Central memory CD4-positive, alpha-beta T cell (primary cell): Measurements from ENCODE around the gene CCDC148.
A peak's percentile ranks its signal among the peaks of the same experiment; 100 is the strongest.

Experiments used
- DNase-seq: peaks from one replicate; pipeline ENCODE4 v3.0.0; 2022
- total RNA-seq, 3 experiments: gene quantifications; one replicate each; lab custom pipeline; 2026; lab: John Stamatoyannopoulos, UW

CCDC148 gene
- total RNA-seq, result 0 to 0.11 (median 0) reads per million in 3 experiments

DNA sequence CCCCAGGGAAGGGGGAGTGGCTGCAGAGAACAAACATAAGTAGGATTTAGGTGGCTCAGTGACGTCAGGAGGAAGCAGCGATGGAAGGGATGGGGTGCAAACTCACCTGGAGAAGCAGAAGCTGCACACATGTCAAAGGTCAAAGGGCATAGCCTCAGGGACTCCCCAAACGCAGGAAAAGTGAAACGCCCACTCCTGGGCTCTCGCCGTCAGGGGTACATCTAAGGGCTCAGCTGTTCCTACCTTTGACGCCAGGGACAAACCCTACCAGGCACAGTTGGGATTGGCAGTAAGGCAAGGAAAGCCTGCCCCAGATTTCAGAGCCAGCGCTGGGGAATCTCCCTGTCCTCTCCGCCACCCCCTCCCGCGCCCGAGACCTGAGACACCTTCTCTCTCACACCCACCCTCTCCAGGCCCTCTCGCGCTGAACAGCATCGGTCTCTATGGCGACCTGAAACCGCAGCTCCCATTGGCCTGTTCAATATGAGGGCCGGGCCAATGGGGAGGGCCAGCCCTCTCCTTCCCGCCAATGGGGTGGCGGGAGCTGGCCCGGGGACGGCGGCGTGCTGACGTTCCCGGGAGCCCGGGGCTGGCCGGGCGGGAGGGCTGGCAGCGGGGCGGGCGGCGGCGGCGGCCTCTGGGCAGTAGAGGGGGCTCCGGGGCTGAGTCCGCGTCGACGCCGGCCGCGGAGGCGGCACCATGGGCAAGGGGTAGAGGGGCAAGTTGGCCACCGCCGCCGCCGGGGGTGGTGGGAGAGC lies at the start of gene CCDC148, which contains the start of gene PKP4:
CCDC148 (minus strand) TSS at position 445 of the 758 bp plus-strand sequence; CDS start at position 131, 314 bp downstream.
PKP4 (plus strand) TSS at position 644 of the 758 bp plus-strand sequence. CDS start 76,233 bp downstream, outside the sequence.
- DNase-seq, result peak; percentile 92

GRCh38 chr2:158505448-158505934 lies 48.9 kb upstream of the CCDC148 start:
- DNase-seq, result no peak

- no peak for DNase-seq
These were observed 47.5 kb upstream of the CCDC148 start for GRCh38 chr2:158504088-158504487.

DNA sequence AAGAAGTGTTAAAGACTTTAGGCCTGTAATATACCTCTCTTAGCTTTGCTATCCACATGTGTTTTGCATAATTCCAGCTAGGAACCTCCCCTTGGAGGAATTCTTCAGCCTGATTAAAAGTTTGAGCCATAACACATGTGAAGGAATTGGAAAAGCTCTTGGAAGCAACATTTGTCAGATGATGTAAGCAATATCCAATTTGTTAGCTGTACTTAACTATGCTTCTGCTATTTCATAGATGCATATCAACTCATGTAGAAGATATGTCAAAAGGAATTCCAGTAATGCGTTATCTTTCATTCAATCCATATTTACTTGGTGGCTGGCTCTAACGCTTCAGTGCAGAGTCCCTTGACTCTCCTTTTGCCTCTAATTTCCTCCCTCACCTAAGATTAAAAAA lies 46.4 kb upstream of the CCDC148 start:
- no peak for DNase-seq

DNA sequence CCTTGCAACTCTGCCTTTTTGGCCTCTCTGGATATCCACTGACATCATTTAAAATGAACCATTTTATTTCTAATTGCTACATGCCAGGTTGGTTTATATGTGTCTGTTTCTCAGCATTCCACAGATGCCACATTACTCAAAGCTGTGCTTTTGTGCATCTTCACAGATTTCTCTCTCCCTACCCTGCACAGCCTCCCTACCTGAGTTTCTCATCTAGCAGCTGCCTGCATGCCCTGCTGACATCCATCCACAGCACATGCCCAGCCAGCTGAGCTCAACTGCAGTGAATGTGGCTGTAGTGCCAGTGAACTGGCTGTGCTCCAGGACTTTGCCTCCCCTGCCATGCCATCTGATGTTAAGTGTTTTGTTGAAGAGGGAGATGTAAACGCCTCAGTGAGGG lies 44.7 kb upstream of the CCDC148 start:
- no peak for DNase-seq

DNA sequence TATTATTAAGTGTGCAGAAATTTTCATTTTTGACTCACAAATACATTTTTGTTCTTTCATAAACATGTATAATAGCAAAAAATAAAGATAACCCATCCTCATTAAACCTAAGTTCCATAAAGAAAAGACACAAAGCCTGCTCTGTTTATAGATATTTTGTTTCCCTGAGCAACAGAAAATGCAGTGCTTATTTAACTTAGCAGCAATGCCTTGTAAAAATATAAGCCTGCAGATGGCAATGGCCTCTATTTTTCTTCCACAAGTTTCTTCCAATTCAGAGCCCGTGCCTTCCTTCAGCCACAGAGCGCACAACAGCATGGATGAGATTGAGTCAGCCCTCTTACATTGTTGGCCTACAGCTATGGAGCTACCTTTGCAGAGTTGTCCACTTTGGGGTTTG lies 43.8 kb upstream of the CCDC148 start:
- no peak for DNase-seq

- no peak for DNase-seq
These were observed 42.8 kb upstream of the CCDC148 start for GRCh38 chr2:158499383-158499782.

DNA sequence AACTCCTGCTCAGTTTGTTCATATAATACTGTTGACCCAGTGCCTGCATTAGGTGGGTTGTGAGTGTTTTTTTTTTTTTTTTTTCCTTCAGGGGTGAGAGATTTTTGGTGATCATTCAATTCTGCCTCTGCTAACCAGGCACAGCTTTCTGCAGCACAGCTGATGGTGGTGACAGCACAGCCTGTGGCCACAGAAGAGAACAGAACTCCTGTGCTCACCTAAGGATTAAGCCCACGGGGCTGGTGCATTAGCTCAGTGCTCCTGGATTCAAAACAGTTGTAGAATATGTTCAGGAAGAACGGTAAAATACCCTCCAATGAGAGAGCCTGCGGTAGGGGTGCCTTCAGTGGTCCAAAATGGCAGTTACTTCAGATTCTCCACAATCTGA lies 42.2 kb upstream of the CCDC148 start:
- DNase-seq, result no peak

- no peak for DNase-seq
These were observed 41.6 kb upstream of the CCDC148 start for GRCh38 chr2:158498043-158498748.

DNA sequence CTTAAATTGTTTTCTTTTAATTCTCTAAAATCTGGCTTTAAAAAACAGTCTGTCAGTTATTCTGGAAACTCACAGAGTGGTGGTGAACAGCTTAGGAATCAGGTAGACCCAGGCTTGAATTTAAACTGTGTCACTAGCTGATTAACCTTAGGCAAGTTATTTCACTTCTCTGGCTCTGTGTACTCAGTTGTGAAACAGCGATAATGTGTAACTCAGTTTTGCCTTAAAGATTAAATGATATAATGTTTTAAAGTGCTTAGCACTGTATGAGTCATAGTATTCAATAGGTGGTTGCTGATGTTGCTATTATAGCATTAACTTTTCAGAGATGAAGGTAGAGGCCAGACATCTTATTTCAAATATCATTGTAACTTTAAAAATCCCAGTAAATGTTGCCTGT lies 40.9 kb upstream of the CCDC148 start:
- no peak for DNase-seq

DNA sequence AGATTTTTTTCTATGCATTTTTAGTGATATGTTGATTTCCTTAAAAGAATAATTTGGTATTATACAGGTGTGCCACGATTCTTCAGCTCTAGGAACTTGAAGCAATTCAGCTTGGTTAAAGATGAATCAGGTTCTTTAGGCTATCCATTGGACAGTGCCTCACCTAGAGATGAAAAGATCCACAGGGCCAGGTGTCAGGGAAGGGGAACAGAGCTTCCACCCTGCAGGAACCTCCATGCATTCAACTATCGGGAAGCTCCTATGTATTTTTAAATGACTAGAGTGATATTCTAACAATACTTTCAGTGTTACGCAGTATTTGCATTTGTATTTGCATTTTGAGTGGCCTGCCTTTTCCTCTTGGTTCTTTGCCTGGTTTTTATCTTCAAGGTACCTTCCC lies 40.4 kb upstream of the CCDC148 start:
- DNase-seq, result no peak

DNA sequence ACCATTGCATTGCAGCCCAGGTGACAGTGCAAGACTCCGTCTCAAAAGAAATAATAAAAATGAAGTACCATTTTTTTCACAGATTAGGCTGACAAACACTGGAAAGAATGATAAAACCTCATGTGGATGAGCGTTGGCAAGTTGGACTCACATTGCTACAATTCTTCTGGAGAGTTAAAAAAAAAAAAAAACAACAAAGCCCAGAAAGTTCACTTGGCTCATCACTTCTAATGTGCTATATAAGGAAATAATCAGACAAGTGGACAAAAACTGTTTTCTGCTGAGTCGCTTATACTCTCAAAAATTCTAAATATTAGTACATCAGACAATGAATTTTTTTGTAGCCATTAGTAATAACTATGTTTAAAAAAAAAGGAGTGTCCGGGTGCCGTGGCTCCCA lies 38.6 kb upstream of the CCDC148 start:
- DNase-seq, result no peak

GRCh38 chr2:158493458-158493857 lies 36.9 kb upstream of the CCDC148 start:
- DNase-seq, result no peak

DNA sequence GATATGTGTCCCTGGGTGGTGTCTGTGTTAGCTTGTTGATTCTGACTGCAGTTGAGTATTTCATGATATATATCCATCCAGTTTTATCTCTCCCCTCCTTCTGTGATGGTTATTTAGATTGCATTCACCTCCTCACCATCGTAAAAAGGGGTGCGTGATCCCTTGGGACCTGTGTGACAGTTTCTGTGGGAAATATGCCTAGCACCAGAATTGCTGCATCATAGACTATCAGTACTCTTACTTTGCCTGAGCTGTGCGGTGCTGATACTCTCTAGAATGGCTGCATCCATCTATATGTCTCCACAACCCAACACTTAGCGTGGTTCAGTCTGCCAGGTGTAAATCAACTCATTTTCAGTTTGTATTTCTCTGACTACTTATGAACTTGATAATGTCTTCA lies 34.5 kb upstream of the CCDC148 start:
- DNase-seq, result no peak

DNA sequence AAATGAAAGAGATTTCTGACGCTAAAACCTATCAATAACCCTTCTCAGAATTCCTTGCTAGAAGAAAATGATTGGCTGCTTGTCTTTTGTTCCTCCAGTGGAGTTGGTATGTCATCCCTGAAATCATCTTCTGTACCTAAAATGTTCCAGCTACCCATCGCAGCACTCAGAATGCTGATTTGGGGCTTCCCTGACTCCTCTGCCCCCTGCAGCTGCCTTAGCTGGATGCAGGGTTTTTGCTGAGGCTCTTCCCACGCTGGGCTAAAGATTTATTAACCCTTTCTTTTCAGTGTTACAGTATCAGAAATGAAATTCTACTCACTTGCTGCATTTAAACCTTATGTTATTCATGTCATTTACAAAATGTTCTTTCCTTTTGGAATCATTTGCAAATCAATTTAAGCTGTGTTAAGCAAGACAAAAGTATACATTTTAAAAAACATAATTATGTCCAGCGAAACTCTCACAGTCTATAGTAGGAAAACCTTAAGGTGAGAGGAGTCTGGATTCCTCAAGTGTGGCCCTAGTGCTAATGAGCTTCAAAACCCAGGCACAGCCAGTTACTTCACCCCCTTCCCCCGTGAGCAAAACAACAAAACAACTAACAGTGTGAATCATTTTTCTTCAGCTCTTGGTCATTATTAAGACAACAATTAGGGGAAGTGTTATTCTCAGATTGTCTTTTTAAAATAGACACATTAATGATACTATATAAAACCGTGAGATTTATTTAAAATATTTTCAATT lies 33.0 kb upstream of the CCDC148 start:
- DNase-seq, result no peak

DNA sequence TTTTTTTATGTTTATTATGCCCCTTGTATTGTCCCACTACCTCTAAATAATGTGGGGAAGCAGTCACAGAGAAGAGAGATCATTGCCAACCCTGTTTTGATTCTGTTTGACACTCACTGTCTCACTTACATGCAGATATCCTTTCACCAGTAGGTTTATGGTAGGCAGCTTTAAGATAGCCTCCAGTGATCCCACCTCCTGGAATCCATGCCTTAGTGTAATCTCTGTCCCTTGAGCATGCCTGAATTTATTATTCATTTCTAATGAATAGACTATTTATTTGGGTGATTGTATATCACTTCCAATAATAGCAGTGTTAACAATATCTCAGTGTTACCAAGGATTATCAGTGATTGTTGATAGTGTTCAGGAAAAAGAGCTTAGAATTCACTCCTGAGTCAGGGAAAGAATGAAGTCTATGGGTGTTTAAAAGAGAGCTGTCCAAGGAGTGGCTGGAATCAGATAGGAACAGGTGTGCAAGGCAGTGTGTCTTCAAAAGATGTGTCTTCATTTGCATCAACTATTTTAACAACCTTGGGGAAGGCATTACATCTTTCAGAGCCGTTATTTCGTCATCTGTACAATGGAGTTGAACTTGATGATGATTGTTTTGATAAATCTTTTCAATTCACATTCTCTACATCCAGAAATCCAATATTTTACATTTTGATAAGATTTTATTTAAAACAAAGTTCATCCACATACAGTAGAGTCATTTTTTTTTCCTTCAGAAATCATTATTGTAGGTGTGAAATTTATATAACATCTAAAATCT lies 32.1 kb upstream of the CCDC148 start:
- no peak for DNase-seq

DNA sequence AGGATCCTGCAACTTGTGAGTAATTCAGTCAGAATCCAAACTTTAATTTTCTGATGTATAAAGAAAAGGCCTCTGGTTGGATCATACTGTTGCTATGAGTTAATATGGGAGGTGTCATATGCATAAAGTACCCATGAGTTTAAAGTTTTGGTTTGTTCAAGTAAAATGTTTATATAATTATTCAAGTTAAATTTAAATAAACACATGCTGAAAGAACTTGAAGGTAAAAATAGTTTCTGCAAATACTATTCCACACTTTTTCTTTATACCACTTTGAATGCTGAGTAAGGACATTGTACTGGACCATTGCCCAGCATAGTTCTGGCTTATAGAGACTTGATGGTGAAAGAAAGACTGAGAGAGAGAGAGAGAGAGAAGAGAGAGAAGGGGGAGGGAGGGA lies 30.9 kb upstream of the CCDC148 start:
- DNase-seq, result no peak

GRCh38 chr2:158486970-158487325 lies 30.4 kb upstream of the CCDC148 start:
- DNase-seq, result no peak

GRCh38 chr2:158486150-158486969 lies 29.8 kb upstream of the CCDC148 start:
- no peak for DNase-seq

DNA sequence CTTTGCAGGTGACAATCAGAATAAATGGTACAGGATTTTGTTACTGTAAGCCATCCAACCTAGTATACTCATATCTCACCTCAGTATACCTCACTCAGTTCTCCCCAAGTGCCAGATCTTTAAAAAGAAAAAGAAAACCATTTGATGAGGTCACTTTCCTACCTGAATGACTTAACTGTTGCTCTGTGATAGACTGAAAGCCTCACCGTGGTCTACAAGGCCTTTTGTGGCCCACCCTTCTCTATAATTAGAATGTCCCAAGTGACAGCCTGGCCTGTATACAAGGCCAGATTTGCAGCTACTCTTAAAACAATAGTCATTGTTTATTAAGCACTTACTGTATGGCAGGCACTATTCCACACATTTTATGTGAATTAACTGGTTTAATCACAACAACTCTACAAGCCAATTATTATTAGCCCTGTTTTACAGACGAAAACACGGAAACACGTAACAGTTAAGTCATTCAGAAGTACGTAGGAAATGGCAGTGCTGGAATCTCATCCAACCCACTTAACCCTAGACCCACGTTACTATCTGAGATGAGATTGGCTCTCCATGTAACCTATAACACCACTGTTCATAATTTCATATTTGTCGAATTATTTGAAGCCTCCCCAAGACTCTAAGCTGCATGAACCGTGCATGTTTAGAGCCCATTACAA lies 28.5 kb upstream of the CCDC148 start:
- no peak for DNase-seq

- no peak for DNase-seq
These were observed 26.0 kb upstream of the CCDC148 start for GRCh38 chr2:158482594-158482993.
